Glutamatergic neuron (in vitro differentiated cells): ENCODE data around the gene RUSC1. TPM values are rescaled to one million over a fixed set of nuclear protein-coding genes. Genes with fewer than 3 reads are reported as not detected.
A peak's percentile ranks its signal among the peaks of the same experiment; 100 is the strongest.

ENCODE experiments used
- DNase-seq: peaks from one replicate; pipeline ENCODE4 v3.0.0; 2022
- H3K27ac Mint-ChIP-seq: one replicate; pipeline ENCODE4 v1.8.0; 2020; ENCODE audit warnings: mild to moderate bottlenecking, mixed read lengths, inconsistent platforms; ENCODE audit not compliant: unreplicated experiment
- H3K27me3 Mint-ChIP-seq: one replicate; pipeline ENCODE4 v1.8.0; 2020; ENCODE audit warnings: mild to moderate bottlenecking, moderate library complexity, mixed read lengths, inconsistent platforms; ENCODE audit not compliant: unreplicated experiment
- H3K36me3 Mint-ChIP-seq: one replicate; pipeline ENCODE4 v1.8.0; 2020; ENCODE audit warnings: mild to moderate bottlenecking, mixed read lengths, inconsistent platforms; ENCODE audit not compliant: unreplicated experiment
- H3K4me1 Mint-ChIP-seq: one replicate; pipeline ENCODE4 v1.8.0; 2020; ENCODE audit warnings: mild to moderate bottlenecking, low read depth, mixed read lengths, inconsistent platforms; ENCODE audit not compliant: unreplicated experiment
- H3K4me3 Mint-ChIP-seq: one replicate; pipeline ENCODE4 v1.8.0; 2020; ENCODE audit warnings: mild to moderate bottlenecking, mixed read lengths, inconsistent platforms; ENCODE audit not compliant: unreplicated experiment
- H3K9me3 Mint-ChIP-seq: one replicate; pipeline ENCODE4 v1.8.0; 2020; ENCODE audit warnings: mild to moderate bottlenecking, moderate library complexity, mixed read lengths, inconsistent platforms; ENCODE audit not compliant: unreplicated experiment
- CTCF ChIP-seq: fragments of 200-600 bp; sonication (generic); IDR thresholded peaks from one replicate; pipeline ENCODE4 v1.5.0; 2021; ENCODE audit not compliant: partially characterized antibody, unreplicated experiment
- total RNA-seq: library from RNA; stranded (reverse); fragmentation: NEBNext Ultra II Directional; extraction: Animal tissue kit (Norgen Biotek cat#: 25700); gene quantifications from one replicate; pipeline ENCODE4 v1.2.1, GENCODE V29; 2021; ENCODE audit not compliant: unreplicated experiment

Gene RUSC1
- total RNA-seq, 1 donor from 2014 or later, result 305 TPM

GRCh38 chr1:155321639-155322503 is 1.2 kb downstream of the RUSC1 start:
- H3K27ac Mint-ChIP-seq, result peak overlapping the region; percentile 100
- TF ChIP-seq CTCF, result no peak
- H3K4me1 Mint-ChIP-seq, result peaks cover 18% of the 10 kb centered on the region
- peaks cover 28% of the 10 kb centered on the region for H3K9me3 Mint-ChIP-seq
- H3K27me3 Mint-ChIP-seq, result peaks cover 33% of the 10 kb centered on the region
- no peaks in the 10 kb centered on the region for H3K36me3 Mint-ChIP-seq
- peak overlapping the region; percentile 97 for H3K4me3 Mint-ChIP-seq
- no peak for DNase-seq

GRCh38 chr1:155322571-155322952 is 1.9 kb downstream of the RUSC1 start:
- H3K9me3 Mint-ChIP-seq, result peaks cover 30% of the 10 kb centered on the region
- peaks cover 18% of the 10 kb centered on the region for H3K4me1 Mint-ChIP-seq
- peak; percentile 51 for DNase-seq
- peak overlapping the region; percentile 97 for H3K4me3 Mint-ChIP-seq
- H3K36me3 Mint-ChIP-seq, result no peaks in the 10 kb centered on the region
- H3K27me3 Mint-ChIP-seq, result peaks cover 33% of the 10 kb centered on the region
- TF ChIP-seq CTCF, result no peak
- peak overlapping the region; percentile 100 for H3K27ac Mint-ChIP-seq

- peaks cover 29% of the 10 kb centered on the region for H3K9me3 Mint-ChIP-seq
- peak overlapping the region; percentile 82 for H3K4me3 Mint-ChIP-seq
- H3K27me3 Mint-ChIP-seq, result peaks cover 31% of the 10 kb centered on the region
- peak; percentile 99 for TF ChIP-seq CTCF
- H3K27ac Mint-ChIP-seq, result peak overlapping the region; percentile 62
- peaks cover 18% of the 10 kb centered on the region for H3K4me1 Mint-ChIP-seq
- H3K36me3 Mint-ChIP-seq, result no peaks in the 10 kb centered on the region
- DNase-seq, result peak; percentile 96
These were observed 2.4 kb downstream of the RUSC1 start for GRCh38 chr1:155322953-155323728.

GRCh38 chr1:155323729-155324036 is 3.0 kb downstream of the RUSC1 start:
- no peaks in the 10 kb centered on the region for H3K36me3 Mint-ChIP-seq
- peaks cover 26% of the 10 kb centered on the region for H3K9me3 Mint-ChIP-seq
- H3K4me1 Mint-ChIP-seq, result peaks cover 18% of the 10 kb centered on the region
- peak; percentile 70 for DNase-seq
- no peak for TF ChIP-seq CTCF
- H3K27ac Mint-ChIP-seq, result no peak overlapping the region
- H3K4me3 Mint-ChIP-seq, result peak overlapping the region; percentile 78
- peaks cover 29% of the 10 kb centered on the region for H3K27me3 Mint-ChIP-seq
